ENCODE data around the gene PSMG4. TPM values are rescaled to one million over a fixed set of nuclear protein-coding genes. Genes with fewer than 3 reads are reported as not detected.

Gene PSMG4
- total and polyA plus RNA-seq, 2 of the 8 experiments (the other 6 are each of a cell fraction or from before 2014, with no cell fraction given), result 40.6 to 113 TPM

DNA sequence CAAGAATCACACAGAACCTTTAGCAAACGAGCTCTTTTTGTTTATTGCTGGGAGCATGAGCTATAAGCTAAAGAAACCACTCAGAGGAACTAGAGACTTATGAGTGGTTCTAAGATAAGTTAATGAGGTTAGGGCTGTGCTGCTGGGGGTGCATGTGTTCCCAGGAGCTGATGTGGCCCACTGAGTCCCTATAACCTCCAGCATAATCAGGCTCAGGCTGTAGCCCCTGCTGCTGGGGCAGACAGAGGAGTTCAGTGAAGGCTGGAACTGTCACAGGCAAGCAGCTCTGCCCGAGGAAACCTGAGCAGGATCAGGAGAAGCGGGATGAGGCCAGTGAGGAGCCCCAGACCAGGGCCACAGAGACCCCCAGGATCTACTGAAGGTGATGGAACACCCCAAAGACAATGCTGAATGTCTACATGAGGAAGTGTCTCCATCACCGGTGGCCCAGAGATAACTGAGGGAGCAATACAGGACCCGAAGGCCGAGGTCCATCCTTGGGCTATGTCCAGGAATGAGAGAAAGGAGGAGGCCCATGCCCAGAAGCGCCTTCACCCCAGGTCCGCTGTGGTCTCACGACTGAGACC, 48.6 kb upstream of the PSMG4 start (continued):
- TF ChIP-seq, protein P1, sequence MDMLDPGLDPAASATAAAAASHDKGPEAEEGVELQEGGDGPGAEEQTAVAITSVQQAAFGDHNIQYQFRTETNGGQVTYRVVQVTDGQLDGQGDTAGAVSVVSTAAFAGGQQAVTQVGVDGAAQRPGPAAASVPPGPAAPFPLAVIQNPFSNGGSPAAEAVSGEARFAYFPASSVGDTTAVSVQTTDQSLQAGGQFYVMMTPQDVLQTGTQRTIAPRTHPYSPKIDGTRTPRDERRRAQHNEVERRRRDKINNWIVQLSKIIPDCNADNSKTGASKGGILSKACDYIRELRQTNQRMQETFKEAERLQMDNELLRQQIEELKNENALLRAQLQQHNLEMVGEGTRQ (IDR thresholded peaks at IDR 0.05; ENCODE audit: low read length), result no peak
- TF ChIP-seq EZH2 (IDR thresholded peaks at IDR 0.05; ENCODE audit: low read depth, low read length, severe bottlenecking), result no peak
- no peak for TF ChIP-seq ZNF274 (IDR thresholded peaks at IDR 0.05; ENCODE audit: borderline replicate concordance, extremely low read depth, low read length)
- TF ChIP-seq PHF8 (conservative IDR thresholded peaks at IDR 0.05; ENCODE audit: low read depth, low read length), result no peak
- TF ChIP-seq, protein P2, sequence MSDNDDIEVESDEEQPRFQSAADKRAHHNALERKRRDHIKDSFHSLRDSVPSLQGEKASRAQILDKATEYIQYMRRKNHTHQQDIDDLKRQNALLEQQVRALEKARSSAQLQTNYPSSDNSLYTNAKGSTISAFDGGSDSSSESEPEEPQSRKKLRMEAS (IDR thresholded peaks at IDR 0.05), result no peak
- TF ChIP-seq JUN (IDR thresholded peaks at IDR 0.05; ENCODE audit: low read depth, low read length), result no peak

Data from H1 (cell line).